ENCODE data around the gene SPTLC2.
"Not testable (repeated sequence)": the region's sequence is repeated elsewhere in the genome, so short reads cannot be mapped to it uniquely, and the experiment has no call there.

SPTLC2 gene

DNA sequence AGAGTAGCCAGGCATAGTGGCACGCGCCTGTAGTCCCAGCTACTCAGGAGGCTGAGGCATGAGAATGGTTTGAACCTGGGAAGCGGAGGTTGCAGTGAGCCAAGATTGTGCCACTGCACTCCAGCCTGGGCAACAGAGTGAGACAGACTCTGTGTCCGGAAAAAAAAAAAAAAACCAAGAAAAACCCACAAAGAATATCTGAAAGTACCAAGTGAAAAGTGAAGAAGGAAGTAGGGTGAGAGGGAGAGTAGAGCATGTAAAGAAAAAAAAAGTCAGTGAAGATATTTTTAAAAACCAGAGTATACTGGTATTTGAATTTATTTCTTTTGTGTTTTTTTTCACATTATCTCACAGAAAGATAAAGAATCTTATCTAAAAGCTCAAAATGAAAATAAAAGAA, 74.5 kb downstream of the SPTLC2 start:
- Histone ChIP-seq H3K4me3 (ENCODE audit: low read length) (no peak overlapping the region), H3K36me3 (ENCODE audit: control insufficient read depth, insufficient read depth, low read length) (no peaks in the 10 kb centered on the region), H3K27me3 (ENCODE audit: control insufficient read depth, insufficient read depth, low read length) (no peaks in the 10 kb centered on the region), H3K9me3 (ENCODE audit: control insufficient read depth, low read length) (no peaks in the 10 kb centered on the region), H3K9ac (ENCODE audit: low read length) (no peak overlapping the region), H3K4me1 (ENCODE audit: control insufficient read depth, insufficient read depth, low read length) (peaks cover 11% of the 10 kb centered on the region)

DNA sequence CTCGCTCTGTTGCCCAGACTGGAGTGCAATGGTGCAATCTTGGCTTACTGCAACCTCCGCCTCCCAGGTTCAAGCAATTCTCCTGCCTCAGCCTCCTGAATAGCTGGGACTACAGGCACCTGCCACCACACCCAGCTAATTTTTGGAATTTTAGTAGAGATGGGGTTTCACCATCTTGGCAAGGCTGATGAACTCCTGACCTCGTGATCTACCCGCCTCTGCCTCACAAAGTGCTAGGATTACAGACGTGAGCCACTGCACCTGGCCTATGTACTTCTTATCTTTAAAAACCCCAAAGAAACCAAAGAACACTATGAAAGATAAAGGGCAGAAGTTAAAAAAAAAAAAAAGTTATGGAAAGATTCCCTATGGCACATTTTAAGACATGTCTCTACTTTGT, 79.5 kb downstream of the SPTLC2 start:
- H3K36me3 ChIP-seq (ENCODE audit: control insufficient read depth, insufficient read depth, low read length) = not testable (repeated sequence)

DNA sequence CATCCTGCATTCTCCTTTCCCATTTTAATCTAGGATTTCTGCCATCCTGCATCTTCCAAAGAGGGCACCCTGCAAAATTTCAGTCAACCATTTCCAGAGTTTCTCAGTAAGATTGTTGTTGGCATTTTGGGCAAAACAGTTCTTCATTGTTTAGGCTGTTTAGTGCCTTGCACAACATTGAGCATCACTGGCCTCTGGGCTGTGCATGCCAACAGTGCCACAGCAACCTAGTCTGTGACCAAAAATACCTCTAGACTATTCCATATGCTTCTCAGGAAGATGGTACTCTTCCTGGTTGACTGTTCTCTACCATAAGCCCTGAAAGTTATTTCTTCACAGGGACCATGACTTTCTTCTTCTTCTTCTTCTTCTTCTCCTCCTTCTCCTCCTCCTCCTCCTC, 85.4 kb downstream of the SPTLC2 start:
- Histone ChIP-seq H3K9me3 (ENCODE audit: control insufficient read depth, low read length) (no peaks in the 10 kb centered on the region), H3K27me3 (ENCODE audit: control insufficient read depth, insufficient read depth, low read length) (no peaks in the 10 kb centered on the region), H3K9ac (ENCODE audit: low read length) (no peak overlapping the region), H3K36me3 (ENCODE audit: control insufficient read depth, insufficient read depth, low read length) (no peaks in the 10 kb centered on the region), H3K4me3 (ENCODE audit: low read length) (no peak overlapping the region), H3K4me1 (ENCODE audit: control insufficient read depth, insufficient read depth, low read length) (no peaks in the 10 kb centered on the region)

More for the DNA sequence above, 79.5 kb downstream of the SPTLC2 start:
- not testable (repeated sequence) for H3K9ac ChIP-seq (ENCODE audit: low read length); H3K4me3 ChIP-seq (ENCODE audit: low read length); H3K4me1 ChIP-seq (ENCODE audit: control insufficient read depth, insufficient read depth, low read length); H3K9me3 ChIP-seq (ENCODE audit: control insufficient read depth, low read length); H3K27me3 ChIP-seq (ENCODE audit: control insufficient read depth, insufficient read depth, low read length)

DNA sequence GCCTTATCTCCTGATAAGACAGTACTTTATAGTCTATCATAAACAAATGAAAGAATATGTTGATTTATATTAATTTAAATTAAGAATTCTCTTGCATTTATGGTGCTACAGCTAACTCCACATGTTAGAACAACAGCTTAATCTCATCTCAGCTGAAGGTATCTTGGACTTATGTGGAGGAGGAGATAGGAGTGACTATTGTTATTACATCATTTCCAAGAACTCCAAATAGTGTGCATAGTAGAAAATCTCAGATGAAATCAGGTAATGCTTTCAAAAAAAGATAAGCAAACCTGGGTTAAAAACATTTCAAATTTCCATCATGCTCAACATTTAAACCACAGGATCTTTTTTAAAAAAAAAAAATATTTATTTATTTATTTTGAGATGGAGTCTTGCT, 86.5 kb downstream of the SPTLC2 start:
- Histone ChIP-seq H3K9me3 (ENCODE audit: control insufficient read depth, low read length) (no peaks in the 10 kb centered on the region), H3K36me3 (ENCODE audit: control insufficient read depth, insufficient read depth, low read length) (no peaks in the 10 kb centered on the region), H3K27me3 (ENCODE audit: control insufficient read depth, insufficient read depth, low read length) (no peaks in the 10 kb centered on the region), H3K4me1 (ENCODE audit: control insufficient read depth, insufficient read depth, low read length) (no peaks in the 10 kb centered on the region), H3K9ac (ENCODE audit: low read length) (no peak overlapping the region), H3K4me3 (ENCODE audit: low read length) (no peak overlapping the region)

DNA sequence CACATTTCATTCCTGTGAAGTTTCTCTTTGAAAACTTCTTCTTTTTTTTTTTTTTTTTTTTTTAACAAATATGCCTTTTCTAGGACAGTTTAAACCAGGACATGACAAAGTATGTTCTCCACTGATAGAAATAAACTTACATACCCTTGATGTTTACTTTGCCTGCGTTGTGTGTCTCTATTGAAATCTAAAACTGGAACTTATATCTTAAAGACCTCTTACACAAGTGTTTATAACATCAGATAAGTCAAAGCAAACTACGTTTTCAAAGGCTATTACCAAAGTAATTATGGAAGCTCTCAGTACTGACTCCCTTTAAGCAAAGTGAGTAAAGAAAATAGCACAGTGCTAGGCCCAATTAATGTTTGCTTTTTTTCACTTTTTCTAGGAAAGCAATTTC, 87.2 kb downstream of the SPTLC2 start:
- H3K9me3 ChIP-seq (ENCODE audit: control insufficient read depth, low read length) = no peaks in the 10 kb centered on the region
- H3K4me1 ChIP-seq (ENCODE audit: control insufficient read depth, insufficient read depth, low read length) = no peaks in the 10 kb centered on the region
- no peaks in the 10 kb centered on the region for H3K36me3 ChIP-seq (ENCODE audit: control insufficient read depth, insufficient read depth, low read length)
- no peak overlapping the region for H3K4me3 ChIP-seq (ENCODE audit: low read length)
- no peak overlapping the region for H3K9ac ChIP-seq (ENCODE audit: low read length)
- no peaks in the 10 kb centered on the region for H3K27me3 ChIP-seq (ENCODE audit: control insufficient read depth, insufficient read depth, low read length)

DNA sequence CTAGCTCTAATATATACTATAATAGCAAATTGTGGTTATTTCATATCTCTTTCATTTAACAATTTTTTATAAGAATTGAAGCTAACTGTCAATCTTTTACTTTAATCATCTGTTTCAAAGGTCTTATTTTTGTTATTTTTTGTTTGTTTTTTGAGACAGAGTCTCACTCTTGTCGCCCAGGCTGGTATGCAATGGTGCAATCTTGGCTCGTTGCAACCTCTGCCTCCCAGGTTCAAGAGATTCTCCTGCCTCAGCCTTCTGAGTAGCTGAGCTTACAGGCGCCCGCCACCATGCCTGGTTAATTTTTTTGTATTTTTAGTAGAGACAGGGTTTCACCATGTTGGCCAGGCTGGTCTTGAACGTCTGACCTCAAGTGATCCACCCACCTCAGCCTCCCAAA, 87.7 kb downstream of the SPTLC2 start:
- H3K4me3 ChIP-seq (ENCODE audit: low read length); H3K36me3 ChIP-seq (ENCODE audit: control insufficient read depth, insufficient read depth, low read length); H3K4me1 ChIP-seq (ENCODE audit: control insufficient read depth, insufficient read depth, low read length); H3K9me3 ChIP-seq (ENCODE audit: control insufficient read depth, low read length); H3K9ac ChIP-seq (ENCODE audit: low read length); H3K27me3 ChIP-seq (ENCODE audit: control insufficient read depth, insufficient read depth, low read length): not testable (repeated sequence)

DNA sequence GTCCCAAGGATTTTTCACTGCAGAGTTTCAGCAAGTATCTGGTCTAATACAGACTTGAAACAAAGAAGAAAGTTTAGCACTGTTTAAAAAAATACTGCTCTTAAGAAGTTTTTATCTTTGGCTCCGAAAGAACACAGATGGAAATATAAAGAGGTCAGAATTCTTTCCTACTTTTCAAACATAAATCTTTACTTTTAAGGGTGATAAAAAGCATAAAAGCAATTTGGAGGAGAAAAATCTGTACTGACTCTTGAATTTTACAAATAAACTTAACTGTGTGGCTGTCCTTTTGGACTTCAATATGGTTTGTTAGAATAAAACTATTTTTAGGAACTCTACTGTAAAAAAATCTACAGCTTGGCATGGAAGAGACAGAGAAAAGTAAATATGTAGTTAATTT, 90.2 kb downstream of the SPTLC2 start:
- H3K36me3 ChIP-seq (ENCODE audit: control insufficient read depth, insufficient read depth, low read length) = no peaks in the 10 kb centered on the region
- no peaks in the 10 kb centered on the region for H3K9me3 ChIP-seq (ENCODE audit: control insufficient read depth, low read length)
- no peaks in the 10 kb centered on the region for H3K4me1 ChIP-seq (ENCODE audit: control insufficient read depth, insufficient read depth, low read length)

DNA sequence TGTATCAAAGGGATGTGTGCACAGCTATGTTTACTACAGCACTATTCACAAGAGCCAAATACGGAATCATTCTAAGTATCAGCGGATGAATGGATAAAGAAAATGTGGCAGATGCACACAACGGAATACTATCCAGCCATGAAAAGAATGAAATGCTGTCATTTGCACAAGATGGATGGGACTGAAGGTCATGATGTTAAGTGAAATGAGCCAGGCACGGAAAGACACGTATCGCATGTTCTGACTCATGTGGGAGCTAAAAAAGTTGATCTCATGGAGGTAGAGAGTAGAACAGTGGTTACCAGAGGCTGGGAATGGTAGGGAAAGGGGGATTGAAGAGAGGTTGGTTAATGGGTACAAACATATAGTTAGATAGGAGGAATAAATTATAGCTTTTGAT, 91.9 kb downstream of the SPTLC2 start:
- peaks cover 7% of the 10 kb centered on the region for H3K36me3 ChIP-seq (ENCODE audit: control insufficient read depth, insufficient read depth, low read length)
- H3K9me3 ChIP-seq (ENCODE audit: control insufficient read depth, low read length) = no peaks in the 10 kb centered on the region
- H3K4me1 ChIP-seq (ENCODE audit: control insufficient read depth, insufficient read depth, low read length) = no peaks in the 10 kb centered on the region
- no peak overlapping the region for H3K9ac ChIP-seq (ENCODE audit: low read length)
- no peak overlapping the region for H3K4me3 ChIP-seq (ENCODE audit: low read length)
- H3K27me3 ChIP-seq (ENCODE audit: control insufficient read depth, insufficient read depth, low read length) = no peaks in the 10 kb centered on the region

More for the DNA sequence above, 90.2 kb downstream of the SPTLC2 start:
- H3K9ac ChIP-seq (ENCODE audit: low read length) = no peak overlapping the region
- no peaks in the 10 kb centered on the region for H3K27me3 ChIP-seq (ENCODE audit: control insufficient read depth, insufficient read depth, low read length)
- H3K4me3 ChIP-seq (ENCODE audit: low read length) = no peak overlapping the region

DNA sequence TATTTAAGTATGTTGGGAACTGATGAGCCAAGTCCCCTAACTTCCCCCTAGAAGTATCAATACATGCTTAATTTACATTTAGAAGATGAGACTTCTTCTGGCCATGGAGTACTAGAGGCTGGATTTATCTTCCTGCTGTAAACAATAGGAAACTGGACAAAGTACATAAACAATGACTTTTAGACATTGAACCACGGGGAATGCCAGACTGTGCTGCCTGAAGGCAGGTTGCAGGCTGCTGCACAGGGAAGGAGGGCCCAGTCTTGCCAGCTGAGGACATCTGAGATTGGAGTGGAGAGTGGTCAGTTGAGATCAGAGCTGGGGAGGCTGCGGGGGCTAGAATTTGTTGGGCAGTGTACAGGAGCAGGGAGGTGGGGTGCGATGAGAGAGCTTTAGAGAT, 93.3 kb downstream of the SPTLC2 start:
- Histone ChIP-seq H3K4me3 (ENCODE audit: low read length) (no peak overlapping the region), H3K9ac (ENCODE audit: low read length) (no peak overlapping the region), H3K36me3 (ENCODE audit: control insufficient read depth, insufficient read depth, low read length) (peaks cover 7% of the 10 kb centered on the region), H3K9me3 (ENCODE audit: control insufficient read depth, low read length) (no peaks in the 10 kb centered on the region), H3K4me1 (ENCODE audit: control insufficient read depth, insufficient read depth, low read length) (no peaks in the 10 kb centered on the region), H3K27me3 (ENCODE audit: control insufficient read depth, insufficient read depth, low read length) (no peaks in the 10 kb centered on the region)

DNA sequence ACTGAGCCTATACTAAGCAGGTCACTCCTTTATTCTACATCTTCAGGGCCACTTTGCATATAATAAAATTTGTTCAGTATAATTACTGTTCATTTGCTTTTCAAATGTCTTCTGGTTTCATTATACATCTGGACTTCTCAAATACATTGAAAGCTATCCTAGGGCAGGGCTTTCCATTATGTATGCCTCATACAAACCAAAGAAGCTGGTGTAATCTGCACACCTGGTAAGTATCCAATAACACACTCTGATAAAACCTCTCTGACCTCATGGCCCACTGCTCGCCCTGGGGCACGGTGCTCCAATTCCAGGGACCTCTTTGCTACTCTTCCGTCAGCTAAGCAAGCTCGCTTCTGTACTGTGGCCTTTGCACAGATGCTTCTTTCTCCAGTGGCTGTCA, 95.9 kb downstream of the SPTLC2 start:
- no peaks in the 10 kb centered on the region for H3K27me3 ChIP-seq (ENCODE audit: control insufficient read depth, insufficient read depth, low read length)
- no peak overlapping the region for H3K4me3 ChIP-seq (ENCODE audit: low read length)
- H3K4me1 ChIP-seq (ENCODE audit: control insufficient read depth, insufficient read depth, low read length) = no peaks in the 10 kb centered on the region
- peaks cover 7% of the 10 kb centered on the region for H3K36me3 ChIP-seq (ENCODE audit: control insufficient read depth, insufficient read depth, low read length)
- H3K9ac ChIP-seq (ENCODE audit: low read length) = no peak overlapping the region
- no peaks in the 10 kb centered on the region for H3K9me3 ChIP-seq (ENCODE audit: control insufficient read depth, low read length)

DNA sequence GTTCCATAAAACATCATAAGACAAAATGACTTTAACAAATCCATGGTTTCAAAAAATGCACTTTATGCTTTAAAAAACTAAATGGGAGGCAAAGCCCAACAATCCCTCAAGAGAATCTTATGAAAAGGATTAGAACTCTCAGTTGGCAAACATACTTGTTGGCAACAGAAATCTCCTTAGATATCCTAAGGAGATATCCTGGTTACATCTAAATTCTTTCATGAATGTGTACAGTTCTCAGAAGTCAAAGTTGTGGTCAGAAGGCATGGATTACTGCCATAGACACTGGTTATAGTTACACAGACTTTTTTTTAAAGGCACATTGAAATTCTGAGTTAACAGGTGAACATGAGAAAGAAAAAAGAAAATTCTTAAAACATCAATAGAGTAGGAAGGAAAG, 100.3 kb downstream of the SPTLC2 start:
- no peaks in the 10 kb centered on the region for H3K9me3 ChIP-seq (ENCODE audit: control insufficient read depth, low read length)
- peaks cover 17% of the 10 kb centered on the region for H3K36me3 ChIP-seq (ENCODE audit: control insufficient read depth, insufficient read depth, low read length)
- no peaks in the 10 kb centered on the region for H3K27me3 ChIP-seq (ENCODE audit: control insufficient read depth, insufficient read depth, low read length)
- H3K4me1 ChIP-seq (ENCODE audit: control insufficient read depth, insufficient read depth, low read length) = no peaks in the 10 kb centered on the region
- H3K4me3 ChIP-seq (ENCODE audit: low read length) = no peak overlapping the region
- H3K9ac ChIP-seq (ENCODE audit: low read length) = no peak overlapping the region

DNA sequence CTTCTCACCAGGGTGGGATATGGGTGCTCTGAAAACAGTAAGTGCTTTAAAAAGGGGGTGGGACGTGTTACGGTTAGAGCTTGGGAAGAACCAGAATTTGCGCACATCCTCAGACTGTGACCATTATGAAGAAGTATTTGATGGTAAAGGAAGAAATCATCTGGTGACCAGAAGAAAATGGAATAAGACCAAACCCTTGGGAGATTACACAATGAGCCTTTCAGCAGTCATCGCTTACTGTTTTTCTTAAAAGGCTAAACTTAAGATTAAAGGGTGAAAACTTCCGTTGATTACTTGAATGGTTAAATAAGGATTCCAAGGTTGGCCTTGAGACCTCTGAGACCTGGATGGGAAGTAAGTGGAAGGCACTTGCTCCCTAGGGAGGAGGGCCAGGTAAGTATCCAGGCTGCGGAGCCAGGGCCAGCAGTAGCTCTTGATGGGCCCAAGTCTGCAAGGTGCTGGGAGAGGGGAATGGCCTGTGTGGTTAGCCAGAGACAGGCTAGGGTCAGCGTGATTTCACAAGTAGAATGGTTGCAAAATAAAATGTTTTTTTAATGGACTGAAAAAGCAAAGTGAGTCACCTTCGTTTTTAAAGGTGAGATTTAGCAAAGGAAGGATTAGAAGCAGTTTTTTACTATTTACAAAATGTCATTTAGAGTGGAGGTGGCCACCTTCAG, 104.8 kb downstream of the SPTLC2 start:
- H3K4me1 ChIP-seq (ENCODE audit: control insufficient read depth, insufficient read depth, low read length) = no peaks in the 10 kb centered on the region
- no peak overlapping the region for H3K4me3 ChIP-seq (ENCODE audit: low read length)
- no peaks in the 10 kb centered on the region for H3K27me3 ChIP-seq (ENCODE audit: control insufficient read depth, insufficient read depth, low read length)
- H3K9me3 ChIP-seq (ENCODE audit: control insufficient read depth, low read length) = no peaks in the 10 kb centered on the region
- H3K9ac ChIP-seq (ENCODE audit: low read length) = no peak overlapping the region
- peaks cover 10% of the 10 kb centered on the region for H3K36me3 ChIP-seq (ENCODE audit: control insufficient read depth, insufficient read depth, low read length)

DNA sequence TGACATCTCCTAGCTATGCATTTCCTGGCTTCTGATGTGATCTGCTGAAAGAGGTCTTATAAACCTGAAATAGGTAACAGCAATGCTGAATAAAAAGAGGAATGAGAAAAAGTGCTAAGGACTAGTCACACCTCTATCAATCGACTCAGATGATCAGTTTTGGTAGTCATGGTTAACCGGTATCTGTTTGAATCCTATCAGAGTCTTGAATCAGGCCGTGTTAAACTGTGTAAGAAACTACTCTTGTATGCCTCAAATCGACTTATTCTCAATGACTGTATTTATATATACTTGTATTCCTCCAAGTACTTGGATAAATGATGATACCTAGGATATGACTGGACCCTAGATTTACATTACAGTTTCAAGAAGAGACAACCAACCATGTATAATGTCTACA, 107.1 kb downstream of the SPTLC2 start:
- H3K27me3 ChIP-seq (ENCODE audit: control insufficient read depth, insufficient read depth, low read length) = no peaks in the 10 kb centered on the region
- peaks cover 10% of the 10 kb centered on the region for H3K36me3 ChIP-seq (ENCODE audit: control insufficient read depth, insufficient read depth, low read length)
- H3K4me3 ChIP-seq (ENCODE audit: low read length) = no peak overlapping the region

More for the DNA sequence above, 107.1 kb downstream of the SPTLC2 start:
- Histone ChIP-seq H3K9me3 (ENCODE audit: control insufficient read depth, low read length) (no peaks in the 10 kb centered on the region), H3K4me1 (ENCODE audit: control insufficient read depth, insufficient read depth, low read length) (no peaks in the 10 kb centered on the region), H3K9ac (ENCODE audit: low read length) (no peak overlapping the region)
